Stimulated activated memory B cell treated with anti-CD40 and anti-IgM and Interleukin-4, amounts not matched to agents 10 μg/mL and 1 μg/mL and 100 μg/mL, for 72 hours (primary cell): ENCODE results near the gene PGK1.
"Not testable (repeated sequence)": the region's sequence is repeated elsewhere in the genome, so short reads cannot be mapped to it uniquely, and the experiment has no call there.

ENCODE experiments used
- ATAC-seq: fragments of 150-1000 bp; cut with Tn5 transposase; 2 replicates; pipeline ENCODE4 v1.10.0; 2021
- H3K27ac Mint-ChIP-seq: one replicate; pipeline ENCODE4 v1.8.0; 2022; ENCODE audit warnings: mild to moderate bottlenecking, mixed read lengths
- H3K27me3 Mint-ChIP-seq: one replicate; pipeline ENCODE4 v1.8.0; 2022; ENCODE audit warnings: mixed read lengths
- H3K36me3 Mint-ChIP-seq: one replicate; pipeline ENCODE4 v1.8.0; 2022; ENCODE audit warnings: mixed read lengths
- H3K4me1 Mint-ChIP-seq: one replicate; pipeline ENCODE4 v1.8.0; 2022; ENCODE audit warnings: mixed read lengths
- H3K4me3 Mint-ChIP-seq: one replicate; pipeline ENCODE4 v1.8.0; 2022; ENCODE audit warnings: mild to moderate bottlenecking, moderate library complexity, mixed read lengths
- H3K9me3 Mint-ChIP-seq: one replicate; pipeline ENCODE4 v1.8.0; 2022; ENCODE audit warnings: mixed read lengths

PGK1 gene

GRCh38 chrX:78103623-78104446 is at the start of gene PGK1:
Gene PGK1, plus strand, starts transcription at chrX:78104248. Its CDS starts 93 bp downstream, at chrX:78104341.
- Mint-ChIP-seq H3K4me1 (peaks cover 32% of the 10 kb centered on the region), H3K27ac (peak within 1 kb of the TSS; percentile 81), H3K4me3 (peak within 1 kb of the TSS; percentile 90), H3K36me3 (peaks cover 31% of the 10 kb centered on the region), H3K27me3 (no peaks in the 10 kb centered on the region), H3K9me3 (no peaks in the 10 kb centered on the region)
- ATAC-seq = peak; percentile 100

- H3K27ac Mint-ChIP-seq = peak overlapping the region; percentile 89
- no peak for ATAC-seq
- no peak overlapping the region for H3K4me3 Mint-ChIP-seq
- no peaks in the 10 kb centered on the region for H3K9me3 Mint-ChIP-seq
- H3K36me3 Mint-ChIP-seq = no peaks in the 10 kb centered on the region
- H3K4me1 Mint-ChIP-seq = peaks cover 11% of the 10 kb centered on the region
- no peaks in the 10 kb centered on the region for H3K27me3 Mint-ChIP-seq
These were observed 40.4 kb upstream of the PGK1 start for GRCh38 chrX:78063687-78064086.

- H3K9me3 Mint-ChIP-seq = no peaks in the 10 kb centered on the region
- ATAC-seq = peak; percentile 63
- H3K27ac Mint-ChIP-seq = peak overlapping the region; percentile 89
- H3K27me3 Mint-ChIP-seq = no peaks in the 10 kb centered on the region
- H3K36me3 Mint-ChIP-seq = no peaks in the 10 kb centered on the region
- H3K4me1 Mint-ChIP-seq = peaks cover 11% of the 10 kb centered on the region
- no peak overlapping the region for H3K4me3 Mint-ChIP-seq
These were observed 39.9 kb upstream of the PGK1 start for GRCh38 chrX:78064152-78064551.

- Mint-ChIP-seq H3K4me1 (peaks cover 11% of the 10 kb centered on the region), H3K4me3 (peak overlapping the region; percentile 26), H3K27ac (peak overlapping the region; percentile 89)
- ATAC-seq = peak; percentile 85
- not testable (repeated sequence) for H3K27me3 Mint-ChIP-seq, H3K36me3 Mint-ChIP-seq, H3K9me3 Mint-ChIP-seq
These were observed 39.1 kb upstream of the PGK1 start for GRCh38 chrX:78064698-78065601.

GRCh38 chrX:78066110-78066509 is 37.9 kb upstream of the PGK1 start:
- Mint-ChIP-seq H3K27ac (peak overlapping the region; percentile 89), H3K36me3 (no peaks in the 10 kb centered on the region), H3K4me1 (peaks cover 11% of the 10 kb centered on the region), H3K27me3 (no peaks in the 10 kb centered on the region), H3K9me3 (no peaks in the 10 kb centered on the region), H3K4me3 (no peak overlapping the region)
- no peak for ATAC-seq

GRCh38 chrX:78071331-78071730 is 32.7 kb upstream of the PGK1 start:
- no peak overlapping the region for H3K27ac Mint-ChIP-seq
- H3K27me3 Mint-ChIP-seq = no peaks in the 10 kb centered on the region
- ATAC-seq = no peak
- no peaks in the 10 kb centered on the region for H3K4me1 Mint-ChIP-seq
- no peaks in the 10 kb centered on the region for H3K36me3 Mint-ChIP-seq
- H3K4me3 Mint-ChIP-seq = no peak overlapping the region
- H3K9me3 Mint-ChIP-seq = peaks cover 4% of the 10 kb centered on the region

- H3K4me3 Mint-ChIP-seq, H3K27me3 Mint-ChIP-seq, H3K9me3 Mint-ChIP-seq, ATAC-seq, H3K36me3 Mint-ChIP-seq, H3K27ac Mint-ChIP-seq, H3K4me1 Mint-ChIP-seq: not testable (repeated sequence)
These were observed 30.6 kb upstream of the PGK1 start for GRCh38 chrX:78073147-78074077.

- H3K36me3 Mint-ChIP-seq = no peaks in the 10 kb centered on the region
- H3K4me1 Mint-ChIP-seq = no peaks in the 10 kb centered on the region
- no peak for ATAC-seq
- peaks cover 4% of the 10 kb centered on the region for H3K9me3 Mint-ChIP-seq
- H3K4me3 Mint-ChIP-seq = no peak overlapping the region
- H3K27me3 Mint-ChIP-seq = no peaks in the 10 kb centered on the region
- no peak overlapping the region for H3K27ac Mint-ChIP-seq
These were observed 30.0 kb upstream of the PGK1 start for GRCh38 chrX:78074088-78074487.

- no peak for ATAC-seq
- H3K4me1 Mint-ChIP-seq = no peaks in the 10 kb centered on the region
- H3K36me3 Mint-ChIP-seq = no peaks in the 10 kb centered on the region
- H3K9me3 Mint-ChIP-seq = peaks cover 4% of the 10 kb centered on the region
- H3K27ac Mint-ChIP-seq = no peak overlapping the region
- H3K27me3 Mint-ChIP-seq = no peaks in the 10 kb centered on the region
- H3K4me3 Mint-ChIP-seq = no peak overlapping the region
These were observed 28.2 kb upstream of the PGK1 start for GRCh38 chrX:78075787-78076389.

GRCh38 chrX:78081413-78081812 is 22.6 kb upstream of the PGK1 start:
- ATAC-seq, H3K36me3 Mint-ChIP-seq, H3K9me3 Mint-ChIP-seq, H3K4me3 Mint-ChIP-seq, H3K27me3 Mint-ChIP-seq, H3K4me1 Mint-ChIP-seq, H3K27ac Mint-ChIP-seq: not testable (repeated sequence)

GRCh38 chrX:78092296-78092695 is 11.8 kb upstream of the PGK1 start:
- Mint-ChIP-seq H3K27me3 (no peaks in the 10 kb centered on the region), H3K27ac (peak overlapping the region; percentile 13), H3K9me3 (peaks cover 5% of the 10 kb centered on the region), H3K36me3 (no peaks in the 10 kb centered on the region), H3K4me3 (no peak overlapping the region), H3K4me1 (no peaks in the 10 kb centered on the region)
- ATAC-seq = peak; percentile 57

- H3K27ac Mint-ChIP-seq = no peak overlapping the region
- no peaks in the 10 kb centered on the region for H3K9me3 Mint-ChIP-seq
- no peaks in the 10 kb centered on the region for H3K4me1 Mint-ChIP-seq
- H3K36me3 Mint-ChIP-seq = no peaks in the 10 kb centered on the region
- no peaks in the 10 kb centered on the region for H3K27me3 Mint-ChIP-seq
- ATAC-seq = no peak
- no peak overlapping the region for H3K4me3 Mint-ChIP-seq
These were observed 5.9 kb upstream of the PGK1 start for GRCh38 chrX:78098108-78098507.

GRCh38 chrX:78102091-78102490 is 2.0 kb upstream of the PGK1 start:
- Mint-ChIP-seq H3K9me3 (no peaks in the 10 kb centered on the region), H3K36me3 (peaks cover 23% of the 10 kb centered on the region), H3K27ac (no peak overlapping the region), H3K4me3 (no peak overlapping the region), H3K27me3 (no peaks in the 10 kb centered on the region), H3K4me1 (peaks cover 21% of the 10 kb centered on the region)
- no peak for ATAC-seq

GRCh38 chrX:78103001-78103622 is 936 bp upstream of the PGK1 start:
- Mint-ChIP-seq H3K4me1 (peaks cover 31% of the 10 kb centered on the region), H3K27ac (peak overlapping the region; percentile 81), H3K9me3 (no peaks in the 10 kb centered on the region), H3K4me3 (peak overlapping the region; percentile 90), H3K27me3 (no peaks in the 10 kb centered on the region), H3K36me3 (peaks cover 31% of the 10 kb centered on the region)
- ATAC-seq = no peak
